NB4 (cell line): ENCODE results near the gene PRKD2.

Experiments used
- POLR2A ChIP-seq: IDR thresholded peaks from 2 replicates; pipeline ENCODE4 v1.6.1; 2011; ENCODE audit warnings: mild to moderate bottlenecking; ENCODE audit not compliant: insufficient read length; ENCODE audit errors: extremely low read depth
- TF ChIP-seq, protein P1 (sequence below): IDR thresholded peaks from one replicate; pipeline ENCODE4 v1.5.1; 2012; ENCODE audit warnings: low read depth, low read length

DNA sequence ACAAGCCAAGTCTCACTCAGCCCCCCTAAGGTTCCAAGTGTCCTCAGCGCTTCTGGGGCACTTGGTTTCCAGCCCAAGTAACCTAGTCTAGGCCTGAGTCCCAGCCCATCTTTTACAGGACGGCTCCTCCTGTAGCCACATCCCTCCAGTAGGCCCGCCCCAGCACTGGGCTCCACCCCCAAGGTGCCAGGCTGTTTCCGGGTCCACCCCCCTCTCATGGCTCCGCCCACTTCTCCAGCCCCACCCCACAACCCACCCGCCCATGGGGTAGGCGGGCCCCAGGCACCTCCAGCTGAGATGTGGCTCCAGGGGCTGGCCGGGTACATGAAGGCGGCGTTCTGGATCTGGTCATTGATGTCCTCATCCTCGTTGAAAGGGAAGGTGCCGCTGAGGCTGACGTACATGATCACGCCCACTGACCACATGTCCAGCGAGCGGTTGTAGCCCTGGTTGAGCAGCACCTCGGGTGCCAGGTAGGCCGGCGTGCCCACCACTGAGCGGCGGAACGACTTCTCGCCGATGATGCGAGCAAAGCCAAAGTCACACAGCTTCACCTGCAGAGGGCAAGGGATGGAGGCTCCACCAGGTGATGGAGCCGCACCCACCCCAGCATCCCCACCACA is 38.7 kb downstream of the PRKD2 start:
- TF ChIP-seq POLR2A, result no peak
- TF ChIP-seq, protein P1, sequence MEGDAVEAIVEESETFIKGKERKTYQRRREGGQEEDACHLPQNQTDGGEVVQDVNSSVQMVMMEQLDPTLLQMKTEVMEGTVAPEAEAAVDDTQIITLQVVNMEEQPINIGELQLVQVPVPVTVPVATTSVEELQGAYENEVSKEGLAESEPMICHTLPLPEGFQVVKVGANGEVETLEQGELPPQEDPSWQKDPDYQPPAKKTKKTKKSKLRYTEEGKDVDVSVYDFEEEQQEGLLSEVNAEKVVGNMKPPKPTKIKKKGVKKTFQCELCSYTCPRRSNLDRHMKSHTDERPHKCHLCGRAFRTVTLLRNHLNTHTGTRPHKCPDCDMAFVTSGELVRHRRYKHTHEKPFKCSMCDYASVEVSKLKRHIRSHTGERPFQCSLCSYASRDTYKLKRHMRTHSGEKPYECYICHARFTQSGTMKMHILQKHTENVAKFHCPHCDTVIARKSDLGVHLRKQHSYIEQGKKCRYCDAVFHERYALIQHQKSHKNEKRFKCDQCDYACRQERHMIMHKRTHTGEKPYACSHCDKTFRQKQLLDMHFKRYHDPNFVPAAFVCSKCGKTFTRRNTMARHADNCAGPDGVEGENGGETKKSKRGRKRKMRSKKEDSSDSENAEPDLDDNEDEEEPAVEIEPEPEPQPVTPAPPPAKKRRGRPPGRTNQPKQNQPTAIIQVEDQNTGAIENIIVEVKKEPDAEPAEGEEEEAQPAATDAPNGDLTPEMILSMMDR, result no peak
